HT-29 (cell line): ENCODE data around the gene AGBL2. TPM values are rescaled to one million over a fixed set of nuclear protein-coding genes. Genes with fewer than 3 reads are reported as not detected.
"Not testable (repeated sequence)": the region's sequence is repeated elsewhere in the genome, so short reads cannot be mapped to it uniquely, and the experiment has no call there.

Experiments
- DNase-seq: peaks from one replicate; pipeline ENCODE4 v3.0.0-alpha.2; 2015; ENCODE audit warnings: low spot score
- total RNA-seq: library from RNA; depleted of rRNA; stranded (reverse); fragments of >200 nt; shearing (Covaris generic); gene quantifications from 2 replicates; pipeline ENCODE4 v1.2.3, GENCODE V29; 2014

The AGBL2 gene
- total RNA-seq, 1 experiment from 2014 or later, result 1.5 TPM

DNA sequence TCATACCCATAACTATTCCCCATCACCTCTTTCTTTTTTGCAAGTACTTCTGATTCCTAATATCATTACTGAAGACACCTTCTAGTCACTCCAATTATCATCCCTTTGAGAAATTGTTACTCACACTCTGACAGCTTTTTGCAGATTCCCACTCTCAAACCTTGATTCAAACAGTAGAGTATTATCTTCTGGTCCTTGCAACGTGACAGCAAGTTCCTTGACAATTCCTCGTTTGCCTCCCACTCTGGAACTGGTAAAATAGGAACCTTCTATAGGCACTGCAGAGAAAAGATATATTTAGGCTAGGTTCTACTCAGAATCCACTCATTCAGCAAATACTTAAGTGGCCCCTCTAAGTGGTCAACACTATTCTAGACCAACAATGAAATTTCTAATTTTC lies 23.2 kb downstream of the AGBL2 start:
- no peak for DNase-seq

DNA sequence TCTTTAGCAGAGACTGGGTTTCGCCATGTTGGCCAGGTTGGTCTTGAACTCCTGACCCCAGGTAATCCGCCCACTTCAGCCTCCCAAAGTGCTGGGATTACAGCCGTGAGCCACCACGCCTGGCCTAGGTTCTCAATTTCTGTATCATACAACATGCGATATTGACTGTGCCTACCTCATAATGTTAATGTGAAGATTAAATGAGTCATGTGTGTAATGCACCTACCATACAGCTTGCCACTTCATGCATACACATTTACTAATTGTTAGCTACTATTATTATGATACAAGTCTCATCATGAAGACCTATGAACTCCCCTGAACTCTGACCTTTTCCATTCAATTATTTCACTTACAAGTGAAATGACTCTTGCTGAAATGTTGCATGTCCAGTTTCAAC lies 25.7 kb downstream of the AGBL2 start:
- DNase-seq, result no peak

DNA sequence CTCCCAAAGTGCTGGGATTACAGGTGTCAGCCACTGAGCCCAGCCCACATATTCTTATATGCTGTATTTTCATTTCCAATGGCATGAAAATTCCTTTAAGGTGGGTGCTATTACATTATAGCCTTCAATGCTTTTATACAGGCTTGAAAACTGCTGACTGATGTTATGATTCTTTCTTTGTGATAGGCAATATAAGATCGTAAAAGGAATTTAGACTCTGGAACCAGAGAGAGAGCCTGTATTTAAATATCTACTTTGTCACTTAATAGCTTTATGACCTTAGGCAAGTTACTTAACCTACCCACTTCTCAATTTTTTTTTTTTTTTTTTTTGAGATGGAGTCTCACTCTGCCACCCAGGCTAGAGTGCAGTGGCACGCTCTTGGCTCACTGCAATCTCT lies 26.2 kb downstream of the AGBL2 start:
- no peak for DNase-seq

DNA sequence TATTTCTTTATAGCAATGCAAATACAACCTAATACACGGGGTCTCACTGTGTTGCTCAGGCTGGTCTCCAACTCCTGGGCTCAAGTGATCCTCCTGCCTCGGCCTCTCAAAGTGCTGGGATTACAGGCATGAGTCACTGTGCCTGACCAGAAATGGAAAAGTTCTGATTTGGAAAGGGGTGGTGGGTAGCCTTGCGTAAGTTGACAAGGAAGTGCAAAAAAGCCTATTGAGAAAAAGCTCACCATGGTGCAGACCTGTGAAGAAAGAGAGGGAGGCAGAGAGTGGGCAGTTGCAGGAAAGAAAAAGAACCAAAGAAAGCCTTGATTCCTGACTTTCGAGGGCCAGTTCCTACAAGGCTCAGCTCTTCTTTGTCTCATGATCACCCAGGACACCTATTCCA lies 27.1 kb downstream of the AGBL2 start:
- DNase-seq, result no peak

DNA sequence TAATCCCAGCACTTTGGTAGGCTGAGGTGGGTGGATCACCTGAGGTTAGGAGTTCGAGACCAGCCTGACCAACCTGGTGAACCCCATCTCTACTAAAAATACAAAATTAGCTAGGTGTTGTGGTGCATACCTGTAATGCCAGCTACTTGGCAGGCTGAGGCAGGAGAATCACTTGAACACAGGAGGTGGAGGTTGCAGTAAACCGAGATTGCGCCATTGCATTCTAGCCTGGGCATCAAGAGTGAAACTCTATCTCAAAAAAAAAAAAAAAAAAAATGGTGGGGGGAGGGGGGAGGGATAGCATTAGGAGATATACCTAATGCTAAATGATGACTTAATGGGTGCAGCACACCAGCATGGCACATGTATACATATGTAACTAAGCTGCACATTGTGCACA lies 28.5 kb downstream of the AGBL2 start:
- not testable (repeated sequence) for DNase-seq

DNA sequence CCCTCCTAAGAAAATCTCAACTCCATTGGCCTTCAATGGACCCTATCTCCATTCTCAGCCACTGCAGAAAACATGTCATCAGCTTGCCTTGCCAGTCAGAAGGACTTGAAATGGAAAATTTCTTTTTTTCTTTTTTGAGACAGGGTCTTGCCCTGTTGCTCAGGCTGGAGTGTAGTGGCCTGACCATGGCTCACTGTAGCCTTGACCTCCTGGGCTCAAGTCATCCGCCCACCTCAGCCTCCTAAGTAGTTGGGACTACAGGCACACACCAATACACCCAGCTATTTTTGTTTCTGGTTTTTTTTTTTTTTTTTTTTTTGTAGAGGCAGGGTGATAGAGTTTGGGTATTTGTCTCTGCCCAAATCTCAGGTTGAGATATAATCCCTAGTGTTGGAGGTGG lies 29.0 kb downstream of the AGBL2 start:
- DNase-seq, result no peak

DNA sequence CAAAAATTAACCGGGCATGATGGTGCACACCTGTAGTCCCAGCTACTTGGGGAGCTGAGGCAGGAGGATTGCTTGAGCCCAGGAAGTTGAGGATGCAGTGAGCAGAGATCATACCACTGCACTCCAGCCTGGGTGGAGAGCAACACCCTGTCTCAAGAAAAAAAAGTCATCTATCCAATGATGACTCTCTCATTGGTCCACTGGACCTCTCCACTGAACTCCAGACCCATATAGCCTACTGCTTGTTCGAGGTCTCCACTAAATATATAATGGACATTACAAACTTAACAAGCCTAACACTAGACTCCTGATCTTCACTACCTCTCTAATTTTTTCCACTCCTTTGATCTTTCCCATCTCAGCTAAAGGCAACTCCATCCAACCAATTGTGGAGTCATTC lies 39.3 kb downstream of the AGBL2 start:
- DNase-seq, result no peak

DNA sequence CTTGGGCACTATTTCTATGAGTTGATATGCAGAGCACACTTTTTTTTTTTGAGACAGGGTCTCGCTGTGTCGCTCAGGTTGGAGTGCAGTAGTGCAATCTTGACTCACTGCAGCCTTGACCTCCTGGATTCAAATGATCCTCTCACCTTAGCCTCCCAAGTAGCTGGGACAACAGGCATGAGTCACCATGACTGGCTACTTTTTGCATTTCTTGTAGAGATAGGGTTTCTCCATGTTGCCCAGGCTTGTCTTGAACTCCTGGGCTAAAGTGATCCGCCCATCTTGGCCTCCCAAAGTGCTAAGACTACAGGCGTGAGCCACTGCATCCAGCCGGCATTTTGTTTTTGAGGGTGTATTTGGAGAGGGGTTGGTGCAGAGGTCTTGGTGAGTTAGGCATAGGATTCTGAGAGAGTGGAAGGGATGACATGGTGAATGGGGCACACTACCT lies 42.9 kb downstream of the AGBL2 start:
- no peak for DNase-seq

DNA sequence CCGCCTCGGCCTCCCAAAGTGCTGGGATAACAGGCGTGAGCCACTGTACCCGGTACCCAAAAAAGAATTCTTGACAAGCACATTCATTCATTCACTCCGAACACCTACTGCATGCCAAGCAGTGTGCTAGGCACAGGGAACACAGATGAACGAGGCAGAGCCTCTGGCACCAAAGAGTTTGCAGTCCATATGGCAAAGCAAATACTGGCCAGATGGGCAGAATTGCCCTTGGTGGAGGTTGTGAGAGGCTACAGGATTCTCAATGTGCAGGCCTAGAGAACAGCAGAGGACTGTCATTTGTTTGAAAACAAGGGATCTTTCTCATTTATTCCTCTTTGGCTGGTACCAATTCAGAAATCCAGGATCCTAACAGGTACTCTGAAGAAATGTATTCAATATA lies 45.3 kb downstream of the AGBL2 start:
- no peak for DNase-seq

DNA sequence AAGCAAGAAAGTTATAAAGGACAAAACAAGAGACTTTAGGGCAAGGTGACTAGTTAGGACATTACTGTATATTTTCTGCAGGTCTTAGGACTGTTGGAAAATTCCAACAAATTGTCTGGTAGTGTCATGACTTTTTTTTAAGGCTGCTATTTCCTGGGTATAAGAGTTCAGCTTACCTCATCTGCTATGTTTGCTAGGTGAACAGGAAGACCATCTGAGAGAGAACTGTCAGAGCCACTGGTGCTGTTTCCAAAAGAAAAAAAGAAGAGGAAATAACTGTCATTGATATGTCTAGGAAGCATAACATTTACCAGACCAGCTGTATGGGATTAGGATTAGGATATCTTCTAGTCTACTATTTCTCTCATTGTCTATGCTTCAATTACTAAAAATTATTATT lies 46.5 kb downstream of the AGBL2 start:
- no peak for DNase-seq

DNA sequence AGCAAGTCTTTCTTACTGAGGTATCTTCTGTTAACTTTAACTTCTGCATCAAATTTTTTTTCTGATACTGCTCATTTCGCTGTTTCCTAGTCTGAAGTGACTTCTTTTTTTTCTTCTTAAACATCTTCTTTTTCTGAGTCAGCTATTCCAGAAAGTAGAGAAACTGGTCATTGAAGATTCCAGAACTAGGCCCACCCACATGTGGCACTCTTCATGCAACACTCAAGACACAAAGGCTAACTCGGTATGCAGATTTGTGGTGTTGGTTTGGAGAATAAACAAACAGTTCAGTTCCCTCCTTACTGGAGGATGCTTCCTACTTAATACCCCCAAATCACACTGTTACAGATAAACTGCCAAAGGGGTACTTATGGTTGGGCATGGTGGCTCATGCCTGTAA lies 47.6 kb downstream of the AGBL2 start:
- DNase-seq, result no peak

DNA sequence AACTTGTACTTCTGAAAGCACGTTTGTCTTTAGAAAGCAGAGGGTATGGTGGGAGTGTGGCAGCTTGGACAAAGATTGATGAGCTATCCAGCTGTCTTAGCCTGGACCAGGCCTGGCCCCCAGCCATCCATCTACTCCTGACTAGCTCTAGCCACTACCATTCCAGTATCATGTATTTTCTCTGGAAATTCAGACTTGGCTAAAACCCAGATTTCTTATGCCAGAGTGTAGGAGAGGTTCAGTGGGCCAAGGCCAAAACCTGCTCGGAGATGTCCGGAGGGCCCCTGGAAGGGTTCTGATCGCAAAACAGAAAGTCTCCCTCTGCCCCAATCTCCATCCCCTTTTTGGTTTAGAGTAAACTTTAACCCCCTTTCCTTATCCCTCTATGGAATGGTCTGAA lies 48.0 kb downstream of the AGBL2 start:
- DNase-seq, result no peak

DNA sequence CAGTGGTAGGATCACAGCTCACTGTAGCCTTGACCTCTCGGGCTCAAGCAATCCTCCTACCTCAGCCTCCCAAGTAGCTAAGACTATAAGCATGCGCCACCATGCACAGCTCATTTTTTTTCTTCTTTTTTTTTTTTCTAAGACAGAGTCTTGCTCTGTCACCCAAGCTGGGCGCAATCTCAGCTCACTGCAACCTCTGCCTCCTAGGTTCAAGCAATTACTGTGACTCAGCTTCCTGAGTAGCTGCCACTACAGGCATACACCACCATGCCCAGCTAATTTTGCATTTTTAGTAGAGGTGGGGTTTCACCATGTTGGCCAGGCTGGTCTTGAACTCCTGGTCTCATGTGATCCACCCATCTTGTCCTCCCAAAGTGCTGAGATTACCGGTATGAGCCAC lies 50.2 kb downstream of the AGBL2 start:
- DNase-seq, result not testable (repeated sequence)

DNA sequence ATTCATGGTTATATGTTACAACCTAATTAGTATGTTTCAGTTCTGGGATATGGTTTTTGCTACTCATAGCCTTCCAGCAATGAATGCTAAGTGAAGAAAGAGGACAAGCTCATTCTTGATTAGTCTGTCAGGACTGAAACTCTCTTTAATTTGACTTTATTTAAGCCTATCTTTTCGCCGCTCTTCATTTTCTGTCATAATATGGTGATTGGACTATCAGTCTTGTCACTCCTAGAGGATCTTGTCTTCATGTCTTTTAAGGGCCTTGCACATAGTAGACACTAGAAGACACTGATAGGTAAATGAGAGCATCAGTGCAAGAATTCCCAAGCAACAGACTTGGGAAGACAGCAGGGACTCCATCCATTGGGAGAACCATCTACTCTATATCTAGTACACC lies 53.9 kb downstream of the AGBL2 start:
- DNase-seq, result no peak

DNA sequence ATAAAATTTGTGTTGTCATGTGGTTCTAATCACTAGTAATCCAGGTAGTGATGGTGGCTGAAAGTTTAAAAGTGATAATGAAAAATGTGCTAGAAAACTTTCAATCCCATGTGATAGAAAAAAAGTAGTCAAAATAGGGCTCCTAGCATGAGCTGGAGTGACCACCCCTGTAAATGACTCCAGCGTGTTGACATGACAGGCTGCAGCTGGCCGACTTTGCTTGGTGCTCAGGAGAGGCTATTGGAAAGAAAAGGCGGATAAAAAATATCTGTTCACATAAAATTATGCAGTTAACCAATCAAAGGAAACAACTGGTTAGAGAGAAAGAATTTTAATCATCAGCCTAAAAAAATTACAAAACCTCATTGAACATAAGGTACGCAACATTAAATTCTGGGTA lies 55.9 kb downstream of the AGBL2 start:
- DNase-seq, result no peak

DNA sequence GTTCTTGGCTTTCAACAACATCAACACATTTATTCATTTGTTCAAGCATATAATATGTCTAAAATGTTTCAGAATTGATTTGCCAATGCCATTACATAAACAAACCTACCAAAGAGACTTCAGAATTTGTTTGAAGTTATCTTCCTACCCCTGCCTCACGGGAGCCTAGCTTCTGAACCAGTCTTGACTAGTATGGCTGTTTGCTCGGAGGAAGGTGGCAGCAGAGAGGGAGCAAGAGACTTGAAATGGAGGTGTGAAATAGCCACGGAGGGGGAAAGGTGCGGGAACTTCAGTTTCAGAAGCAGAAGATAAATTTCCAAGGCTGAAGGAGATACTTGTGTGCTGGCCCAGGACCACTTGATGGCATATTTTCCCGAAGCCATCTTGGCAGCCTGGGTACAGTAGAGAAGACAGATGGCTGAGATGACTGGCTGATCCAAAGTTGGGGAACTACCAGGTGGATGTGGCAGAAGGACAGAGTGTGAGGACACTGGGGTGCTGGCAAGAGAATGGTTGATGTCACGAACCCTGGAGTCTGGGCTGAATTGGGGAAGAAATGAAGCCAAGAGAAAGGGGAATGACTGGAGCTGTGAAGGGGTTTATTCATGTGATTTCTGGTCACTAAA lies 58.8 kb downstream of the AGBL2 start:
- no peak for DNase-seq

DNA sequence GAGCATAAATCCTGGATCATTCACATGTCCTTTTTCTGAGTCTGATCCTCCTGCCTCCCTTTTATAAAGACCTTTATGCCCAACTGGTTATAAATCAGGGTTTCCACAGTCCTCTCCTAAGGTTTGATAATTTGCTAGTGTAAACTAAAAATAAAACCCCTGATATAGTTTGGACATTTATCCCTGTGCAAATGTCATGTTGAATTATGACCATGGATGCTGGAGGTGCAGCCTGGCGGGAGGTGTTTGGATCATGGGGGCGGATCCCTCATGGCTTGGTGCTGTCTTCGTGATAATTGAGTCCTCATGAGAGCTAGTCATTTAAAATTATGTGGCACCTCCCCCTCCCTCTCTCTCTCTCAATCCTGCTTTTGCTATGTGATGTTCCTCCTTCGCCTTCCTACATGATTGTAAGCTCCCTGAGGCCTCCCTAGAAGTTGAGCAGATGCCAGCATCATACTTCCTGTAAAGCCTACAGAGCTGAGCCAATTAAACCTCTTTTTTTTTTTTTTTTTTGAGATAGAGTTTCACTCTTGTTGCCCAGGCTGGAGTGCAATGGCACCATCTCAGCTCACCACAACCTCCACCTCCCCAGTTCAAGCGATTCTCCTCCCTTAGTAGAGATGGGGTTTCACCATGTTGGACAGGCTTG lies 63.2 kb downstream of the AGBL2 start:
- no peak for DNase-seq

DNA sequence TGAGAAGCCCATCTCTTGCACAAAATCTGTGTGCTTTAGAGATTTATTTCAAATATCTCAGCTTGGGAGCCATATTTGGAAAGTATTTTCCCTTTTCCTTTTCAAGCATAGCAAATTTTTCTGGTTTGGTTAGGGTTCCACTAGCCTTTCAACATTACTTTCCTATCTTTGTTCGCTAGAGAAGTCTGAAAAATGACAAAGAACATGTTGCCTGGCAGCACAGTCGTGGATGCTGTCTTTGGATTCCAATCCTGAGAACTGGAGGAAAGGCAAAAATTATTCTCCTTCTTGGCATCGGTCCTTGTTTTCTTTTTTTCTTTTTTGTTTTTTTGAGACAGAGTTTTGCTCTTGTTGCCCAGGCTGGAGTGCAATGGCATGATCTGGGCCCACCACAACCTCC lies 65.9 kb downstream of the AGBL2 start:
- DNase-seq, result no peak

DNA sequence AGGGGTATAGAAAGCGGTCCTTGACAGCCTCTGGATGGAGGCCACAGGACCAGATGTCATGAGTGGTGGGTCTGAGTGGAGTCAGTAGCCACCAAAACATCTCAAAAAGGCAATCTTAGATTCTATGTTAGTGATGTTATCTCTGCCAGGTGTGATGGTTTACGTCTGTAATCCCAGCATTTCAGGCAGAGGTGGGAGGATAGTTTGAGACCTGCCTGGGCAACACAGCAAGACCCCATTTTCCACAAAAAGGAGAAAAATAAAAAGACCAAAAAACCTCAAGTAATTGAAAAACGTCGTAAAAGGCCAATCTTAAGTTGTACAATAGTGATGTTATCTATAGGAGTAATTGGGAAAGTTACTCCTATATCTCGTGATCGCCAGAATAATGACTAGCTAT lies 69.2 kb downstream of the AGBL2 start:
- DNase-seq, result no peak

DNA sequence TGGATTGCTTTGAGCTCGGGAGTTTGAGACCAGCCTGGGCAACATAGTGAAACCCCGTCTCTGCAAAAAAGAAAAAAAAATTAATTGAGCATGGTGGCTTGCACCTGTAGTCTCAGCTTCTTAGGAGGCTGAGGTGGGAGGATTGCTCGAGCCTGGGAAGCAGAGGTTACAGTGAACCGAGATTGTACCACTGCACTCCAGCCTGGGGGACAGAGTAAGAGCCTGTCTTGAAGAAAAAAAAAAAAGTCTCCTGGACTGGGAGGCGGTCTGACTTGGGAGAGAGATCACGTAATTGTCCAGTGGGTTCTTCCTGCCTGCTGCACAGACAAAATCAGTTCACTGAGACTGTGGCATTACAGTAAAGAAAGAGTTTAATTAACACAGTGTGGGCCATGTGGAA lies 69.7 kb downstream of the AGBL2 start:
- DNase-seq, result no peak

DNA sequence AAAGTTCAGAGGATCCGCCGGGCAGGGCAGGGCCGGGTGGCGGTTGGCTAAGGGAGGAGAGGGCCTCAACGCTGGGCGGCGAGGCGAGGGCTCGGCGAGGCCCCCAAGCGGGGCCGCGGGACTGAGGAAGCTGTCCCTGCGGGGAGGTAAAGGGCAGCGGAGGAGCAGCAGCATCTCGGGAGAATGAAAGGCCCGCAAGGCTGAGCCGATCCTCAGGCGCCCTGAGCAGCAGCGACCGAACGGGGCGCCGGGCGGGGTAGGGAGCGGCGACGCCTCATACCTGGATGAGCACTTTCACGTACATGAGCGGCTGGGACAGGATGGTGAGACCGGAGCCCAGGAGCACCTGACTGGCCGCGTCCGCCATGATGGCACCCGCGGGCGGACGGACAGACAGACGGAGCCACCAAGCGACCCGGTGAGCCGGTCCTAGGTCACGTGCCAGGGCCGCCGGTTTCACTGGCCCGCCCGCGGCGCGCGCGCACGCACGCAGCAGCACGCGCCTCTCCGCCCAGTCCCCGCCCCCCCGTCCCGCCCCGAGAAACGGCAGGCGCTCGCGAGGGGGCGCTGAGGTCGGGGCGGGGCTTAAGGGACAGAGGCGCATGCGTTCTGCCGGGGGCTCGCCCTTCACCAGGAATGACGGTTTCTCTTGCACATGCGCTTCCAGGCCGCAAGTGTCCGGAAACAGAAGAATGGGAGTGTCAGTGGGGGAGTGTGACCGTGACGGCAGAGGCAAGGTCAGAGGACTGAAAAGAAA lies 72.9 kb downstream of the AGBL2 start, which contains the start of gene MTCH2:
TSS of gene MTCH2 (minus strand) at position 461 of the 757 bp plus-strand sequence. CDS start at position 367, 94 bp downstream.
- DNase-seq, result peak; percentile 97

DNA sequence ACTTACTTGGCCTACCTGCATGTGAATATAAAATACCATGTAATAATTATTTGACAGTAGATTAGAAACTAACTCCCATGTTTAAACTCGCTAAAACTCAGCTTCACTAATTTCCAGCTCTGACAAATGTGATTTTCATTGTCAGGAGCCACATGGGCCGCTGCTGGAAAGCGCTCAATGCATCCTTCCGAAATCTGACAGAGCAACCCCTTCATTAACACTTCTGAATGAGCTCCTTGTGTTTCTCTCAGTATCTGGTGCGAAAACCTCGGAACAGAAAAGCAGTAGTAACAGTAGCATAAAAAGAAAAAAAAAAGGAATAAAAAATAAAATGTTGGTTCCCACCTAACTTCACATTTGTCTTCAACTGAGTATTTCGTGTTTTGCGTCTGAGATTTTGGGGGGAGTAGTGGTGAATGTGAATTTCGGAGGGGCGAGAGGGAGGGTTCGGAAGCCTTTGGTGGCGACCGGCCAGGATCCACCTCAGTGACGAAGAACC lies 73.5 kb downstream of the AGBL2 start:
- DNase-seq, result peak; percentile 42

DNA sequence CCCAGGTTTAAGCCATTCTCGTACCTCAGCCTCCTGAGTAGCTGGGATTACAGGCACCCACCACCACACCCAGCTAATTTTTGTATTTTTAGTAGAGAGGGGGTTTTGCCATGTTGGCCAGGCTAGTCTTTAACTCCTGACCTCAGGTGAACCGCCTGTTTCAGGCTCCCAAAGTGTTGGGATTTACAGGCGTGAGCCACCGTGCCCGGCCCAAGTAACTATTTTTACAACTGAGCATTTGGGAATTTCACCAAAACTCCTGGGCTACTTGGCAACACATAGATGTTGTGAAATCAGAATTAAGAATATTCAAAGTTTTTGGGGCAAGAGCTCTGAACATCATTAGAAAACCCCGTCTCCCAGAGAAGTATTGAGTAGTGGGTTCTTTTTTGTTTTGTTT lies 74.7 kb downstream of the AGBL2 start:
- DNase-seq, result not testable (repeated sequence)
